NB4 (cell line): ENCODE data around the gene JPH3.

ENCODE experiments used
- DNase-seq: peaks from one replicate; pipeline ENCODE4 v3.0.0; 2010; ENCODE audit warnings: low read depth
- H3K4me3 ChIP-seq: one replicate; pipeline ENCODE4 v1.5.1; 2011; ENCODE audit warnings: mild to moderate bottlenecking, low read depth, low read length, moderate library complexity
- MYC ChIP-seq: IDR thresholded peaks from 2 replicates; pipeline ENCODE4 v1.6.1; 2011; ENCODE audit warnings: low read depth, low read length
- POLR2A ChIP-seq: IDR thresholded peaks from 2 replicates; pipeline ENCODE4 v1.6.1; 2011; ENCODE audit warnings: mild to moderate bottlenecking; ENCODE audit not compliant: insufficient read length; ENCODE audit errors: extremely low read depth
- TF ChIP-seq, protein P1 (sequence below): IDR thresholded peaks from one replicate; pipeline ENCODE4 v1.5.1; 2012; ENCODE audit warnings: low read depth, low read length
- TF ChIP-seq, protein P2 (sequence below): IDR thresholded peaks from 2 replicates; pipeline ENCODE4 v1.6.1; 2011; ENCODE audit warnings: low read depth, low read length

Gene JPH3

DNA sequence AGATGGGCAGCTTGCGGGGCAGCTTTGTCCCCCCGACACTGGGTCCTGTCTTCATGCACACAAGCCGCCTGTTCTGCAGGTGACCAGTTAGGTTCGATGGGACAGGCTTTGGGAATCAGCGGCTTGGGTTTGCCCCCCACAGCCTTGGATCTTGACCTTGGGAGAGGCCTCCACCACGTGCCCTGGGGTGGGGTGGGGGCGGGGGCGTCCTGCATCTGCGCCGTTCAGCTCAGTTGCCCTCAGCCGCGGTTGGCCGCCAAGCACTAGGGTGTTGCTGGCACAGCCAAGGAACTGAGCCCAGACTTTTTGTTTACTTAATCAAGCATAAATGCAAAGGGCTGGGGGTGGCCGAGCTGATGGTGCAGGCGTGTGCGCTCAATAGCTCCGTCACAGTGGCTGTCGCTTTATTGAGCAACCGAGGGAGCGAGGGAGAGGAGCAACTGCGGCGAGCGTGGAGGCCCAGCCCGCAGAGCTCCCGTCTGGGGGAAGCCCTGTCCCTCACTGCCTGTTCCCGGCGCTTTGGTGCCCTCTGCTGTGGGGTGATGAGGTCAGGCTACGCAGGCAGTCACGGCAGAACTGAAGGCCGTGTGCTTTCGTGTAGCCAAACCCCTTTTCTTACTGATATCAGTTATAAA lies 33.9 kb downstream of the JPH3 start:
- peak; percentile 98 for DNase-seq
- TF ChIP-seq, protein P1, sequence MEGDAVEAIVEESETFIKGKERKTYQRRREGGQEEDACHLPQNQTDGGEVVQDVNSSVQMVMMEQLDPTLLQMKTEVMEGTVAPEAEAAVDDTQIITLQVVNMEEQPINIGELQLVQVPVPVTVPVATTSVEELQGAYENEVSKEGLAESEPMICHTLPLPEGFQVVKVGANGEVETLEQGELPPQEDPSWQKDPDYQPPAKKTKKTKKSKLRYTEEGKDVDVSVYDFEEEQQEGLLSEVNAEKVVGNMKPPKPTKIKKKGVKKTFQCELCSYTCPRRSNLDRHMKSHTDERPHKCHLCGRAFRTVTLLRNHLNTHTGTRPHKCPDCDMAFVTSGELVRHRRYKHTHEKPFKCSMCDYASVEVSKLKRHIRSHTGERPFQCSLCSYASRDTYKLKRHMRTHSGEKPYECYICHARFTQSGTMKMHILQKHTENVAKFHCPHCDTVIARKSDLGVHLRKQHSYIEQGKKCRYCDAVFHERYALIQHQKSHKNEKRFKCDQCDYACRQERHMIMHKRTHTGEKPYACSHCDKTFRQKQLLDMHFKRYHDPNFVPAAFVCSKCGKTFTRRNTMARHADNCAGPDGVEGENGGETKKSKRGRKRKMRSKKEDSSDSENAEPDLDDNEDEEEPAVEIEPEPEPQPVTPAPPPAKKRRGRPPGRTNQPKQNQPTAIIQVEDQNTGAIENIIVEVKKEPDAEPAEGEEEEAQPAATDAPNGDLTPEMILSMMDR: peak; percentile 83
- TF ChIP-seq MYC (peak; percentile 56), POLR2A (no peak)
- TF ChIP-seq, protein P2, sequence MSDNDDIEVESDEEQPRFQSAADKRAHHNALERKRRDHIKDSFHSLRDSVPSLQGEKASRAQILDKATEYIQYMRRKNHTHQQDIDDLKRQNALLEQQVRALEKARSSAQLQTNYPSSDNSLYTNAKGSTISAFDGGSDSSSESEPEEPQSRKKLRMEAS: peak; percentile 40; the same call in 1 of the 2 replicates
- peak overlapping the region; percentile 44 for H3K4me3 ChIP-seq

DNA sequence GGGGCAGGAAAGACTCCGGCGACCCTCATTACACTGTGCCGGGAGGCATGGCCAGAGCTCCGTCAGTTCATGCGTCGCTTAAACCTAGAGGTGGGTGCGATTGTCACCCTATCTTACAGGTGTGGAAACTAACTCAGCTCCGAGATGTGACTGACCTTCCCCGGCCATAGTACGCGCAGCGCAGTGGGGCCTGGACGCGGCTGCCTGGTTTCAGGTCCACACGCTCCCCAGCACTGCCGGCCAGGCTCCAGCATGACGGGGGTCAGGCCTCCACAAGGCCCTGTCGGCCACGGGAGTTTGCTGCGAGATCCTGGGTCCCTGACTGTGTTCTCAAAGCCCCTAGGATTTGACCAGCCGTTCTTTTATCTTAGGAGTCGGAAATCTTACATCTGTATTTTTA lies 34.4 kb downstream of the JPH3 start:
- H3K4me3 ChIP-seq: no peak overlapping the region
- TF ChIP-seq, protein P1: no peak
- TF ChIP-seq MYC (no peak), POLR2A (no peak)
- TF ChIP-seq, protein P2: no peak
- DNase-seq: no peak

DNA sequence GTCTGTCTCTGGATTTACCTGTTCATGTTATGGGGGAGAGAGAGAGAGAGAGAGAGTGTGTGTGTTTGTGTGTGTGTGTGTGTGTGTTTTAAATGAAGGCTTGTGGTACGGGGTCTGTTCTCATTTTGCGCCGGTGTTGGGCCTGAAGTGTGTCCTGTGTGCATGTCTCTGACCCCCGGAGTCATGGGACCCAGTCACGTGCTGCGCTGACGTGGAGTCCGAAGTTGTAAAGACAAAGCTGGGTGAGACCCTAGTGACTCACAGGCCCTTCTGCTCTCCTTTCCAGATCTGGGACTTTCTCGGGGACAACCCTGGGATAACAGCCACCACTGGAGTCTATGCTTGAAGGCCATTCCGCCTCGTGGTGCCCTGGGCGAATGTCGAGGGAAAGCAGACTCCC lies 35.0 kb downstream of the JPH3 start:
- H3K4me3 ChIP-seq: no peak overlapping the region
- no peak for TF ChIP-seq POLR2A
- TF ChIP-seq, protein P1: no peak
- TF ChIP-seq, protein P2: no peak
- TF ChIP-seq MYC: no peak
- no peak for DNase-seq

DNA sequence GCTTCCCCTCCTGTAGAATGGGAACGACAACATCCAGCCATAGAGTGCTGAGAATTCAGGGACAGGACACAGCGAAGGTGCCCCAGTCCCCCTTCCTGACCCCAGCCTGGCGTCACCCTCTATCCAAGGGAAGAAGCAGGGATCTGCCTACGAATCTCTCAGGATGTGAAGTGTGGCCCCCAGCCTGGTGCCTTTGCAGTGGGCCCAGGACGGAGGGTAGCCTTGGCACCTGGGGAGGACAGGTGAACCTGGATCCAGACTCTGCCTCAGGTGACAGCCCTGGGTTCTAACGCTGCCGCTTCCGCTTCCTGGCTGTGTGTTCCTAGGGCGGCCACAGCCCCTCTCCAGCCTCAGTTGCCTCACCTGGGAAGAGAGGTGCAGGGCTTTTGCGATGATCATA lies 36.4 kb downstream of the JPH3 start:
- TF ChIP-seq, protein P1: no peak
- TF ChIP-seq POLR2A: no peak
- TF ChIP-seq MYC: no peak
- TF ChIP-seq, protein P2: no peak
- H3K4me3 ChIP-seq: no peak overlapping the region
- DNase-seq: no peak

DNA sequence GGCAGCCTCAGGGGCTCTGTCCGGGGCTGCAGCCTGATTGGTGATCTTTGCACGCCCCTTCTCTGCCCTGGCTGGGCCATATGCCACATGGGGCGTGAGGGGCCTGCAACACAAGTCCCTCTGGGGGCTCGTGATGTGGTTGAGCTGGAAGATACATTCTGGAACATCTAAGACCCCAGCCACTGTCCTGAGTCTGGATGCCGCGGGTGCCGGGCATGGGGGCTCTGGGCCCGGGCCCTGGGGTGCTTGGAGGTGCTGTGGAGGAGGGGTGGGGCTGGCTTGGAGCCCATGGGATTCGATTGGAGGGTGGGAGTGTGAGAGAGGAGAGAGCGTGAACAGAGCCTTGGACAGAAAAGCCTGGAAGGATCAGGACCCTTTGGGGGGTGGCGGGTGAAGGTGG lies 39.4 kb downstream of the JPH3 start:
- no peak overlapping the region for H3K4me3 ChIP-seq
- TF ChIP-seq, protein P2: no peak
- TF ChIP-seq POLR2A (no peak), MYC (no peak)
- TF ChIP-seq, protein P1: no peak
- DNase-seq: no peak
